ENCODE measurements around the gene DIS3L. TPM values are rescaled to one million over a fixed set of nuclear protein-coding genes. Genes with fewer than 3 reads are reported as not detected.
A peak's percentile ranks its signal among the peaks of the same experiment; 100 is the strongest.

DIS3L gene
- total and polyA plus RNA-seq, 2 of the 13 experiments (the other 11 are each of a cell fraction or from before 2014, with no cell fraction given) = 21.0 to 50.5 TPM

GRCh38 chr15:66356359-66357236 is 63.2 kb downstream of the DIS3L start, which contains the start of gene TIPIN (continued):
- TF ChIP-seq HOXA9 (CRISPR knock-in tag; IDR thresholded peaks at IDR 0.05; ENCODE audit: borderline replicate concordance) = peak; percentile 79; the same call in 1 of the 2 replicates
- TF ChIP-seq ZNF501 (CRISPR knock-in tag; IDR thresholded peaks at IDR 0.05) = peak; percentile 94
- peak; percentile 68; the same call in 1 of the 2 replicates for TF ChIP-seq REPIN1 (CRISPR knock-in tag; IDR thresholded peaks at IDR 0.05; ENCODE audit: borderline replicate concordance, low read depth)
- no peak for TF ChIP-seq RFXANK (CRISPR knock-in tag; IDR thresholded peaks at IDR 0.05)
- no peak for TF ChIP-seq NFIB (CRISPR knock-in tag; IDR thresholded peaks at IDR 0.05; ENCODE audit: borderline replicate concordance)
- peak; percentile 84 for TF ChIP-seq BHLHE40 (IDR thresholded peaks at IDR 0.05; ENCODE audit: low read length)
- no peak for TF ChIP-seq CCAR2 (optimal IDR thresholded peaks at IDR 0.05; ENCODE audit: low read depth, low read length)
- no peak for TF ChIP-seq ETV6 (CRISPR knock-in tag; conservative IDR thresholded peaks at IDR 0.05)
- TF ChIP-seq ZNF607 (CRISPR knock-in tag; IDR thresholded peaks at IDR 0.05; ENCODE audit: borderline replicate concordance) = peak; percentile 99
- TF ChIP-seq NFRKB (IDR thresholded peaks at IDR 0.05) = no peak
- TF ChIP-seq PHF20 (CRISPR knock-in tag; IDR thresholded peaks at IDR 0.05) = peak; percentile 84
- TF ChIP-seq ZNF841 (CRISPR knock-in tag; IDR thresholded peaks at IDR 0.05; ENCODE audit: borderline replicate concordance) = no peak
- peak; percentile 43 for TF ChIP-seq ZBTB34 (CRISPR knock-in tag; IDR thresholded peaks at IDR 0.05)
- no peak for TF ChIP-seq RFX1 (IDR thresholded peaks at IDR 0.05)
- no peak; the same call in 1 of the 2 replicates for TF ChIP-seq SRY (CRISPR knock-in tag; IDR thresholded peaks at IDR 0.05)
- TF ChIP-seq ZNF260 (CRISPR knock-in tag; IDR thresholded peaks at IDR 0.05; ENCODE audit: borderline replicate concordance, low read depth) = no peak
- no peak for TF ChIP-seq ZNF816 (CRISPR knock-in tag; IDR thresholded peaks at IDR 0.05; ENCODE audit: borderline replicate concordance)
- TF ChIP-seq ZC3H13 (CRISPR knock-in tag; IDR thresholded peaks at IDR 0.05) = no peak
- TF ChIP-seq MBD4 (IDR thresholded peaks at IDR 0.05; ENCODE audit: borderline replicate concordance, low read length) = no peak
- TF ChIP-seq THYN1 (CRISPR knock-in tag; IDR thresholded peaks at IDR 0.05; ENCODE audit: borderline replicate concordance, low read depth) = no peak
- TF ChIP-seq THRA (CRISPR knock-in tag; IDR thresholded peaks at IDR 0.05; ENCODE audit: borderline replicate concordance) = no peak; the same call in 1 of the 2 replicates
- peak; percentile 87 for TF ChIP-seq SP4 (CRISPR knock-in tag; IDR thresholded peaks at IDR 0.05)
- TF ChIP-seq ZNF780A (CRISPR knock-in tag; IDR thresholded peaks at IDR 0.05) = no peak
- no peak for TF ChIP-seq ETS1 (CRISPR knock-in tag; IDR thresholded peaks at IDR 0.05)
- TF ChIP-seq ARNT2 (CRISPR knock-in tag; IDR thresholded peaks at IDR 0.05; ENCODE audit: low read depth) = peak; percentile 99
- TF ChIP-seq RAD21 (CRISPR knock-in tag; IDR thresholded peaks at IDR 0.05) = no peak
- 0 out of 2 replicates have a peak, but pooled peaks have one; percentile 62 for TF ChIP-seq ZNF616 (CRISPR knock-in tag; IDR thresholded peaks at IDR 0.05; ENCODE audit: low read depth)
- no peak; the same call in 1 of the 2 replicates for TF ChIP-seq NCOR1 (IDR thresholded peaks at IDR 0.05; ENCODE audit: borderline replicate concordance, low read length)

Measured in HepG2 (cell line).